GM18511 (cell line): ENCODE results near the gene ZNF491.
"Not testable (repeated sequence)": the region's sequence is repeated elsewhere in the genome, so short reads cannot be mapped to it uniquely, and the experiment has no call there.

ENCODE experiments used
- ATAC-seq: cut with Tn5 transposase; IDR thresholded peaks from one replicate; pipeline ENCODE4 v1.9.1; 2021; ENCODE audit warnings: mild to moderate bottlenecking, moderate library complexity; ENCODE audit not compliant: unreplicated experiment

ZNF491 gene

GRCh38 chr19:11806354-11807098 lies 8.2 kb downstream of the ZNF491 start:
- no peak for ATAC-seq

- ATAC-seq, result no peak
These were observed 8.7 kb downstream of the ZNF491 start for GRCh38 chr19:11807099-11807380.

- ATAC-seq, result peak; percentile 48
These were observed 15.3 kb downstream of the ZNF491 start for GRCh38 chr19:11813703-11814028.

GRCh38 chr19:11814029-11814699 lies 15.8 kb downstream of the ZNF491 start, which contains the start of gene ZNF440:
Gene ZNF440 (plus strand): TSS chr19:11814273. CDS start chr19:11814448, 175 bp downstream.
- ATAC-seq, result peak; percentile 99

- ATAC-seq, result no peak
These were observed 16.3 kb downstream of the ZNF491 start for GRCh38 chr19:11814700-11815035.

- no peak for ATAC-seq
These were observed 23.3 kb downstream of the ZNF491 start for GRCh38 chr19:11821474-11822109.

- ATAC-seq, result not testable (repeated sequence)
These were observed 30.9 kb downstream of the ZNF491 start for GRCh38 chr19:11828957-11829876.

- ATAC-seq, result no peak
These were observed 34.1 kb downstream of the ZNF491 start for GRCh38 chr19:11832253-11832912.

GRCh38 chr19:11833541-11833940 lies 35.2 kb downstream of the ZNF491 start:
- no peak for ATAC-seq

- not testable (repeated sequence) for ATAC-seq
These were observed 37.3 kb downstream of the ZNF491 start for GRCh38 chr19:11835626-11836066.

- ATAC-seq, result no peak
These were observed 45.4 kb downstream of the ZNF491 start for GRCh38 chr19:11843722-11844121.

- ATAC-seq, result not testable (repeated sequence)
These were observed 49.3 kb downstream of the ZNF491 start for GRCh38 chr19:11847615-11848014.

GRCh38 chr19:11848200-11848593 lies 49.9 kb downstream of the ZNF491 start:
- ATAC-seq, result no peak

GRCh38 chr19:11848594-11849469 lies 50.5 kb downstream of the ZNF491 start, which contains the start of gene ZNF439:
Gene ZNF439 (plus strand): TSS chr19:11848726. CDS start chr19:11848868, 142 bp downstream.
- ATAC-seq, result no peak

- not testable (repeated sequence) for ATAC-seq
These were observed 52.0 kb downstream of the ZNF491 start for GRCh38 chr19:11850289-11850688.

- no peak for ATAC-seq
These were observed 55.0 kb downstream of the ZNF491 start for GRCh38 chr19:11853358-11853757.

GRCh38 chr19:11856596-11857250 lies 58.4 kb downstream of the ZNF491 start:
- ATAC-seq, result no peak
